GM12865 (cell line): ENCODE data around the gene BABAM2.

Source experiments
- DNase-seq: peaks from one replicate; pipeline ENCODE4 v3.0.0; 2010; ENCODE audit warnings: low read depth
- H3K4me3 ChIP-seq: 2 replicates; pipeline ENCODE4 v1.5.1; 2011; ENCODE audit warnings: mild to moderate bottlenecking, low read depth, low read length, control low read depth
- TF ChIP-seq, protein P1 (sequence below): IDR thresholded peaks from 2 replicates; pipeline ENCODE4 v1.5.1; 2011; ENCODE audit warnings: low read length, control low read depth, low read depth, inconsistent platforms; ENCODE audit not compliant: insufficient read depth; ENCODE audit errors: missing control alignments

Gene BABAM2

DNA sequence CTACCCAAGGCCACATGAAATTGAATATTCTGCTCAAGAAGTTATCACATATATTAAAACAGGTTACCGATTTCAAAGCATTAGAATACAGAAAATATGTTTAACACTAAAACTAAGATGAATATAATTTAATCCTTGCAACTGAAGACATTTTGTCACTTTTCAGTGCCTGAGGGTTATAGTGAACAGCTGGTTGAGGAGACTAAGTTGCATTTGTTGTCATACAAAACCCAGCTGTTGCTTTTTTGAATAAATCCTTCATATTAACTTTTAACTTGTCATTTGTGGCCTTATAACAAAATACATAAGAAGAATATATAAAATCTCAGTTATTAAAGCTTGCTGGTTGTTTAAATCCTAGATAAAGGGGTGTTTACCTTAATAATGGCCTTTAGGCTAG lies 37.8 kb upstream of the BABAM2 start:
- TF ChIP-seq, protein P1, sequence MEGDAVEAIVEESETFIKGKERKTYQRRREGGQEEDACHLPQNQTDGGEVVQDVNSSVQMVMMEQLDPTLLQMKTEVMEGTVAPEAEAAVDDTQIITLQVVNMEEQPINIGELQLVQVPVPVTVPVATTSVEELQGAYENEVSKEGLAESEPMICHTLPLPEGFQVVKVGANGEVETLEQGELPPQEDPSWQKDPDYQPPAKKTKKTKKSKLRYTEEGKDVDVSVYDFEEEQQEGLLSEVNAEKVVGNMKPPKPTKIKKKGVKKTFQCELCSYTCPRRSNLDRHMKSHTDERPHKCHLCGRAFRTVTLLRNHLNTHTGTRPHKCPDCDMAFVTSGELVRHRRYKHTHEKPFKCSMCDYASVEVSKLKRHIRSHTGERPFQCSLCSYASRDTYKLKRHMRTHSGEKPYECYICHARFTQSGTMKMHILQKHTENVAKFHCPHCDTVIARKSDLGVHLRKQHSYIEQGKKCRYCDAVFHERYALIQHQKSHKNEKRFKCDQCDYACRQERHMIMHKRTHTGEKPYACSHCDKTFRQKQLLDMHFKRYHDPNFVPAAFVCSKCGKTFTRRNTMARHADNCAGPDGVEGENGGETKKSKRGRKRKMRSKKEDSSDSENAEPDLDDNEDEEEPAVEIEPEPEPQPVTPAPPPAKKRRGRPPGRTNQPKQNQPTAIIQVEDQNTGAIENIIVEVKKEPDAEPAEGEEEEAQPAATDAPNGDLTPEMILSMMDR: no peak
- no peak overlapping the region for H3K4me3 ChIP-seq
- DNase-seq: no peak

DNA sequence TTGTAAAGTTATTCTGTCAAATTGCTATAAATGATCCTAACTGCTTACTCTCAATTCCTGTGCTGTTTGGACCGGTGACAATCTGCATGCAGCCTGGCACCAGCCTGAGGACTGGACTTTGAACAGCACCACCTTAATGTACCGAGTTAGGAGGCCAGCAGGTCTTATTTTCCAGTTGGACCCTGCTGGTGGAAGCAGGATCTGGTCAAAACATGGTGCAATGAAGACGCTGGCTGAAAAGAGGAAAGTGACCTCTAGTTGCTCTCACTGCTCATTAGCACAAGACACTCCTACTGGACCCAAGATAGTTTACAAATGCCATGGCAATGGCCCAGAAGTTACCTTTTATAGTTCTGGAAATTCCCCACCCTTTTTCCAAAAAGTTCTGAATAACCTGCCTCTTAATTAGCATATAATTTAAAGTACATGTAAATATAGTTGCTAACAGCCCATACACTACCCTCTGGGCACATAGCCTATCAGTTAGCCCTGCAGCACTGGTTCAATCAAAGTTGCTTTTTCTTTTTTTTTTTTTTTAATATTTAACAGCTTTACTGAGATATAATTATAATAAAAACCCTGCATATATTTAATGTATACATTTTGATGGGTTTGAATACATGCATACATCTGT lies 36.2 kb upstream of the BABAM2 start:
- H3K4me3 ChIP-seq: no peak overlapping the region
- DNase-seq: no peak
- TF ChIP-seq, protein P1: no peak

DNA sequence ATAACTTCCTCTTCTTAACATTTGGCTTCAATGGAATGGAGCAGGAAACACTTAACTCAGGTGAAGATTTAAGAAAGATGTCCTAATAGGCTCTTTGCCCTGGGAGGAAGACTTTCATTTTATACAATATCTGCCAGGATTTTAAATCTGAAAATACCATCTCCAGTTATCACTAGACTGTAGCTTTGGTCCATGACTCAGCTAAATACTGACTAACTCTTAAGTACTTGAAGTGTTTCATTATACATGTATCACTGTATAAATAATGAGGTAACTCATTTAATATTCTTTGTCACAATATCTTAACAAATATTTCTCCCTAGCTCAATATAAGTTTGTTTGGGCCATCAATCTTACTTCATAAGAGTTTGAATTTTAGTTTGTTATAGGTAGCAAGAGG lies 35.1 kb upstream of the BABAM2 start:
- H3K4me3 ChIP-seq: no peak overlapping the region
- TF ChIP-seq, protein P1: no peak
- DNase-seq: no peak

DNA sequence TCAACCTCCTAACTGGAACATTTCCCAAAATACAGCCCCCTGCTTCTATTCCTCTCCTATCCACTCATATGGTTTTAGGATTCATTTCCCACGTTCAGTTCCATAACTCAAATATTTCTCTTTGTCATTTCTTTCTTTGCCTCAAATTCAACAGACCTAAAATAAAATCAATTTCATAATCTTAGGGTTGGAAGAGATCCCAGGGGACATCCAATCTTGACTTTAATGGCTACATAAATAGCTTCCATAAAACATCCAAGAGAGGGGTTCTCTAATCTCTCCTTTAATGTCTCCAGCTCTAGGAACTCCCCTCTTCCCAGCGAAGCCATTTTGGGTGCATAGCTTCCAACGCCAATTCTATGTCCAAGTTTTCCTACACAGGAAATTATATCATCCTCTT lies 34.1 kb upstream of the BABAM2 start:
- no peak for DNase-seq
- H3K4me3 ChIP-seq: no peak overlapping the region
- TF ChIP-seq, protein P1: no peak

DNA sequence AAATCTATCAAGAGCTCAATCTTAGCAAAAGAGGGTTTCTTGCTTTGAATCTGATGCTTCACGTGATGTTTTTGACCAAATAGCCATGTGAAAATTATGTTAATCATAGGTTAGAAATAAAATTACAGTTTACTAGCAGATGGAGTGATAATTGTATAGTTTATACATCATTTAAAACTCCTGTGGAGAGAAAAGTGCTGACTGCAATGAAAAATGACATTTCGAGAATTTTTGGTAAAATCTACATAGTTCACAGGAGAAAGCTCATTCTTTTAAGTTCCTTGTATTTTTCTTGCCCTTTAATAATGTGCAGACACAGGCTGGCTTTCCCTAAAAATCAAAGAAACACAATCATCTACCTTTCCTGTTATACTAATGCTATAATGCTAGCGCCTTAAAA lies 33.6 kb upstream of the BABAM2 start:
- TF ChIP-seq, protein P1: no peak
- no peak for DNase-seq
- H3K4me3 ChIP-seq: no peak overlapping the region

DNA sequence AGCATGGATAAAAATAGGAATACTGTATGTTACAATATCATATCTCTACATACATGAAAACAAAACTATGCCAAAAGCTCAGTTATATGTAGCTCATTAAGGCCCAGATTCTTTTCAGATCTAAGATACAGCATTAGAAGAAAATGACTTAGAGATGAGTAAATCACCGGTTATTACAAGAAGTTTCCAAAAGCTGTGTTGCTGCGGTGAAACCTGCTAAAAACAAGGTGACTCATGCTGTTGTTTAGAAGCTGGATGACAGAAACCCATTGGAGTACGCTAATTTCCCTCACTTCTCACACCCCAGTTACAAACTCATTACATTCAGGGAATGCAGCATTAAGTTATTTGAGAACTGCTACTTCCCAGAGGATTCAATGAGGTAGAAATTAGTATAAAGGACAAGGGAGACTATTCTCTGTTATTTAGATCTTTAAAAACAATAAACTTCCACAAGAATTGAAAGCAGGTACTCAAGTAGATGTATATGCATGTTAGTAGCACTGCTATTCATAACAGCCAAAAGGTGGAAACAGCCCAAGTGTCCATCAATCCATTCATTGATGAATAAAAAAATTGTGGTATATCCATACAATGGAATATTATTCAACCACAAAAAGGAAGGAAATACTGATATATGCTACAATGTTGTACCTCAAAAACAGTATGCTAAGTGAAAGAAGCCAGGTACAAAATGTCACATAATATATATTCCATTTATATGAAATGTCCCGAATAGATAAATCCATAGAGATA lies 32.9 kb upstream of the BABAM2 start:
- DNase-seq: no peak
- TF ChIP-seq, protein P1: no peak
- no peak overlapping the region for H3K4me3 ChIP-seq
